Gastrocnemius medialis (tissue), 4 donors: Measurements from ENCODE around the gene CREBBP.

Experiments used
- POLR2A ChIP-seq, 2 donors: fragments of 450-650 bp; IDR thresholded peaks; one replicate each; pipeline ENCODE4 v1.6.1; 2017; ENCODE audit warnings: antibody characterized with exemption in 2 of 2, mild to moderate bottlenecking in 2 of 2, moderate library complexity in 2 of 2
- TF ChIP-seq, protein P1 (sequence below), 5 experiments: fragments of 450-650 bp in 3 of 5; fragments of 200-600 bp in 2 of 5; sonication (generic) in 2 of 5; IDR thresholded peaks in 4 of 5; conservative IDR thresholded peaks in 1 of 5; 1 replicate in 4 of 5; 2 replicates in 1 of 5; pipeline ENCODE4 v1.5.1; 2016 to 2019; ENCODE audit warnings: antibody characterized with exemption in 5 of 5, mild to moderate bottlenecking in 3 of 5, moderate library complexity in 3 of 5

DNA sequence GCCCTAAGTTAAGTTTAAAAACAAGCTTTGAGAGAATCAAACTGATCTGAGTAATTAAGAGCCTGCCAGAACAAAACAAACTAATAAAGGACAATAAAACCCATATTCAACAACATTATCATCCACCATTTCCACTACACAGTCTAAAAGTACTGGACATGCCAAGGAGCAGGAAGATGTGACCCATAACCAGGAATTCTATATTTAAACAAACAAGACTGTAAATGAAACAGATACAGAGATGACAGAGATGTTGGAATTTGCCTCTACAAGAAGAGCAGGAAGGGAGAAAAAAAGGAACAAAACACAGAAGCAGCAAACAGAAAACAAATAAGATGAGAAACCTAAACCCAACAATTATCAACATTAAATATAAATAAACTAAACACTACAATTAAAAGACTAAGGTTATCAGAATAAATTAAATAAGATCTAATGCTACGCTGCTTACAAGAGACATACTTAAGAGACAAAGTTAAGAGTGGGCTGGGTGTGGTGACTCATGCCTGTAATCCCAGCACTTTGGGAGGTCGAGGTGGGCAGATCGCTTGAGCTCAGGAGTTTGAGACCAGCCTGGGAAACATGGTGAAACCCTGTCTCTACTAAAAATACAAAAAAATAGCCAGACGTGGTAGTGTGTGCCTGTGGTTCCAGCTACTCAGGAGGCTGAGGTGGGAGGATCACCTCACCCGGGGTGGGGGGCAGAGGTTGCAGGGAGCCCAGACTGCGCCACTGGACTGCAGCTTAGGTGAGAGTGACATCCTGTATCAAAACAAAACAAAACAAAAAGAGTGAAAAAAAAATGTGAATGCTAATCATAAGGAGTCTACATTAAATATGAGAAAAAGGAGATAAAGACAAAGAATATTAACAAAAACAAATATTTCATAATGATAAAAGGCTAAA is 50.6 kb downstream of the CREBBP start:
- TF ChIP-seq, protein P1, sequence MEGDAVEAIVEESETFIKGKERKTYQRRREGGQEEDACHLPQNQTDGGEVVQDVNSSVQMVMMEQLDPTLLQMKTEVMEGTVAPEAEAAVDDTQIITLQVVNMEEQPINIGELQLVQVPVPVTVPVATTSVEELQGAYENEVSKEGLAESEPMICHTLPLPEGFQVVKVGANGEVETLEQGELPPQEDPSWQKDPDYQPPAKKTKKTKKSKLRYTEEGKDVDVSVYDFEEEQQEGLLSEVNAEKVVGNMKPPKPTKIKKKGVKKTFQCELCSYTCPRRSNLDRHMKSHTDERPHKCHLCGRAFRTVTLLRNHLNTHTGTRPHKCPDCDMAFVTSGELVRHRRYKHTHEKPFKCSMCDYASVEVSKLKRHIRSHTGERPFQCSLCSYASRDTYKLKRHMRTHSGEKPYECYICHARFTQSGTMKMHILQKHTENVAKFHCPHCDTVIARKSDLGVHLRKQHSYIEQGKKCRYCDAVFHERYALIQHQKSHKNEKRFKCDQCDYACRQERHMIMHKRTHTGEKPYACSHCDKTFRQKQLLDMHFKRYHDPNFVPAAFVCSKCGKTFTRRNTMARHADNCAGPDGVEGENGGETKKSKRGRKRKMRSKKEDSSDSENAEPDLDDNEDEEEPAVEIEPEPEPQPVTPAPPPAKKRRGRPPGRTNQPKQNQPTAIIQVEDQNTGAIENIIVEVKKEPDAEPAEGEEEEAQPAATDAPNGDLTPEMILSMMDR (IDR thresholded peaks at IDR 0.05 in 4 of 5, conservative IDR thresholded peaks at IDR 0.05 in 1 of 5) = no peak
- TF ChIP-seq POLR2A (IDR thresholded peaks at IDR 0.05) = no peak
